ENCODE measurements around the gene KIAA0513.

GRCh38 chr16:85078952-85079351 is 51.4 kb downstream of the KIAA0513 start:
- no peak for TF ChIP-seq POLR2A (IDR thresholded peaks at IDR 0.05)
- TF ChIP-seq CTCF (IDR thresholded peaks at IDR 0.05) = no peak

Data from Peyer's patch (tissue), 4 donors.